Activated T-cell treated with anti-CD3 and anti-CD28 coated beads, Interleukin-2, amount 50 U/mL, for 72 hours (primary cell): ENCODE measurements around the gene LRRC49. TPM values are rescaled to one million over a fixed set of nuclear protein-coding genes. Genes with fewer than 3 reads are reported as not detected.

Source experiments
- ATAC-seq, 2 donors: fragments of 150-1000 bp; cut with Tn5 transposase; replicated peaks in 1 of 2; 2 replicates each; pipeline ENCODE4 v1.10.0; 2021; ENCODE audit warnings: moderate library complexity in 2 of 2, mild to moderate bottlenecking in 1 of 2
- DNase-seq, 2 donors: peaks; one replicate each; pipeline ENCODE4 v3.0.0; 2021 to 2022; ENCODE audit warnings: mixed read lengths in 1 of 2
- H3K27ac Mint-ChIP-seq: one replicate; pipeline ENCODE4 v1.8.0; 2022; ENCODE audit warnings: mild to moderate bottlenecking, moderate library complexity, mixed read lengths
- H3K27me3 Mint-ChIP-seq: one replicate; pipeline ENCODE4 v1.8.0; 2022; ENCODE audit warnings: low read depth, mixed read lengths
- H3K36me3 Mint-ChIP-seq, 2 donors: one replicate each; pipeline ENCODE4 v1.8.0; 2022; ENCODE audit warnings: mixed read lengths in 2 of 2, mild to moderate bottlenecking in 1 of 2; ENCODE audit not compliant: insufficient read depth in 2 of 2
- H3K4me1 Mint-ChIP-seq: one replicate; pipeline ENCODE4 v1.8.0; 2022; ENCODE audit warnings: low read depth, mixed read lengths
- H3K4me3 Mint-ChIP-seq, 2 donors: one replicate each; pipeline ENCODE4 v1.8.0; 2022; ENCODE audit warnings: mild to moderate bottlenecking in 2 of 2, mixed read lengths in 2 of 2, moderate library complexity in 2 of 2
- H3K9me3 Mint-ChIP-seq, 2 donors: one replicate each; pipeline ENCODE4 v1.8.0; 2022; ENCODE audit warnings: mixed read lengths in 2 of 2
- total RNA-seq, 2 donors: library from RNA; stranded (reverse); gene quantifications; one replicate each; pipeline ENCODE4 v1.2.3, GENCODE V29; 2022

LRRC49 gene
- total RNA-seq, 2 donors from 2014 or later, result 0.41 to 2.2 TPM

- peaks cover 2 to 3% of the 10 kb centered on the region in 2 donors for H3K9me3 Mint-ChIP-seq
- peaks cover 9% of the 10 kb centered on the region for H3K27me3 Mint-ChIP-seq
- H3K4me3 Mint-ChIP-seq, result no peak overlapping the region
- no peaks in the 10 kb centered on the region for H3K36me3 Mint-ChIP-seq
- no peak for DNase-seq
- H3K27ac Mint-ChIP-seq, result no peak overlapping the region
- ATAC-seq, result no peak
- H3K4me1 Mint-ChIP-seq, result no peaks in the 10 kb centered on the region
These were observed 193.2 kb downstream of the LRRC49 start for GRCh38 chr15:71085809-71086208.

GRCh38 chr15:71088155-71088554 is 195.5 kb downstream of the LRRC49 start:
- no peaks in the 10 kb centered on the region for H3K36me3 Mint-ChIP-seq
- H3K9me3 Mint-ChIP-seq, result peaks cover 2% of the 10 kb centered on the region in 2 donors
- H3K27me3 Mint-ChIP-seq, result no peaks in the 10 kb centered on the region
- ATAC-seq (no peak), DNase-seq (no peak)
- no peak overlapping the region for H3K27ac Mint-ChIP-seq
- H3K4me1 Mint-ChIP-seq, result no peaks in the 10 kb centered on the region
- H3K4me3 Mint-ChIP-seq, result no peak overlapping the region

- no peaks in the 10 kb centered on the region for H3K4me1 Mint-ChIP-seq
- ATAC-seq (no peak), DNase-seq (no peak)
- H3K36me3 Mint-ChIP-seq, result no peaks in the 10 kb centered on the region
- peaks cover 2 to 3% of the 10 kb centered on the region in 2 donors for H3K9me3 Mint-ChIP-seq
- no peaks in the 10 kb centered on the region for H3K27me3 Mint-ChIP-seq
- H3K27ac Mint-ChIP-seq, result no peak overlapping the region
- H3K4me3 Mint-ChIP-seq, result no peak overlapping the region
These were observed 196.1 kb downstream of the LRRC49 start for GRCh38 chr15:71088683-71089082.

- no peak for DNase-seq
- no peak for ATAC-seq
- no peaks in the 10 kb centered on the region for H3K36me3 Mint-ChIP-seq
- H3K4me1 Mint-ChIP-seq, result no peaks in the 10 kb centered on the region
- no peaks in the 10 kb centered on the region for H3K27me3 Mint-ChIP-seq
- H3K27ac Mint-ChIP-seq, result no peak overlapping the region
- peaks cover 2 to 4% of the 10 kb centered on the region in 2 donors for H3K9me3 Mint-ChIP-seq
- H3K4me3 Mint-ChIP-seq, result no peak overlapping the region
These were observed 197.2 kb downstream of the LRRC49 start for GRCh38 chr15:71089801-71090200.

- ATAC-seq (no peak), DNase-seq (no peak)
- Mint-ChIP-seq H3K9me3 (peaks cover 2 to 4% of the 10 kb centered on the region in 2 donors), H3K4me1 (no peaks in the 10 kb centered on the region), H3K4me3 (no peak overlapping the region), H3K27me3 (no peaks in the 10 kb centered on the region), H3K36me3 (no peaks in the 10 kb centered on the region), H3K27ac (no peak overlapping the region)
These were observed 199.0 kb downstream of the LRRC49 start for GRCh38 chr15:71091601-71092000.

- no peak overlapping the region for H3K27ac Mint-ChIP-seq
- no peak for ATAC-seq
- H3K36me3 Mint-ChIP-seq, result no peaks in the 10 kb centered on the region
- H3K4me3 Mint-ChIP-seq, result no peak overlapping the region
- H3K9me3 Mint-ChIP-seq, result peaks cover under 1 to 4% of the 10 kb centered on the region in 2 donors
- H3K4me1 Mint-ChIP-seq, result no peaks in the 10 kb centered on the region
- no peaks in the 10 kb centered on the region for H3K27me3 Mint-ChIP-seq
- DNase-seq, result no peak
These were observed 199.5 kb downstream of the LRRC49 start for GRCh38 chr15:71092056-71092600.

GRCh38 chr15:71093054-71094024 is 200.7 kb downstream of the LRRC49 start:
- H3K27ac Mint-ChIP-seq, result no peak overlapping the region
- no peak for ATAC-seq
- H3K36me3 Mint-ChIP-seq, result no peaks in the 10 kb centered on the region
- H3K4me1 Mint-ChIP-seq, result no peaks in the 10 kb centered on the region
- no peak for DNase-seq
- peaks cover 0 to 4% of the 10 kb centered on the region in 2 donors for H3K9me3 Mint-ChIP-seq
- H3K27me3 Mint-ChIP-seq, result no peaks in the 10 kb centered on the region
- H3K4me3 Mint-ChIP-seq, result no peak overlapping the region

- no peak for DNase-seq
- Mint-ChIP-seq H3K9me3 (peaks cover 0 to 2% of the 10 kb centered on the region in 2 donors), H3K36me3 (no peaks in the 10 kb centered on the region), H3K4me1 (no peaks in the 10 kb centered on the region), H3K27ac (no peak overlapping the region), H3K27me3 (no peaks in the 10 kb centered on the region), H3K4me3 (no peak overlapping the region)
- no peak for ATAC-seq
These were observed 201.5 kb downstream of the LRRC49 start for GRCh38 chr15:71094137-71094536.

- peaks cover 0 to 2% of the 10 kb centered on the region in 2 donors for H3K9me3 Mint-ChIP-seq
- H3K27me3 Mint-ChIP-seq, result no peaks in the 10 kb centered on the region
- H3K4me1 Mint-ChIP-seq, result no peaks in the 10 kb centered on the region
- no peak for ATAC-seq
- H3K4me3 Mint-ChIP-seq, result no peak overlapping the region
- H3K27ac Mint-ChIP-seq, result no peak overlapping the region
- no peak for DNase-seq
- H3K36me3 Mint-ChIP-seq, result no peaks in the 10 kb centered on the region
These were observed 204.1 kb downstream of the LRRC49 start for GRCh38 chr15:71096676-71097075.

- H3K4me1 Mint-ChIP-seq, result no peaks in the 10 kb centered on the region
- peaks cover 0 to 2% of the 10 kb centered on the region in 2 donors for H3K9me3 Mint-ChIP-seq
- H3K27me3 Mint-ChIP-seq, result no peaks in the 10 kb centered on the region
- DNase-seq (no peak), ATAC-seq (no peak)
- H3K36me3 Mint-ChIP-seq, result no peaks in the 10 kb centered on the region
- H3K27ac Mint-ChIP-seq, result no peak overlapping the region
- no peak overlapping the region for H3K4me3 Mint-ChIP-seq
These were observed 205.3 kb downstream of the LRRC49 start for GRCh38 chr15:71097890-71098289.

GRCh38 chr15:71098920-71099319 is 206.3 kb downstream of the LRRC49 start:
- no peaks in the 10 kb centered on the region for H3K27me3 Mint-ChIP-seq
- no peaks in the 10 kb centered on the region for H3K36me3 Mint-ChIP-seq
- DNase-seq (no peak), ATAC-seq (no peak)
- H3K4me3 Mint-ChIP-seq, result no peak overlapping the region
- H3K9me3 Mint-ChIP-seq, result no peaks in the 10 kb centered on the region
- H3K4me1 Mint-ChIP-seq, result no peaks in the 10 kb centered on the region
- H3K27ac Mint-ChIP-seq, result no peak overlapping the region
